Hepatocyte (in vitro differentiated cells): ENCODE measurements around the gene HRH3. TPM values are rescaled to one million over a fixed set of nuclear protein-coding genes. Genes with fewer than 3 reads are reported as not detected.

Experiments used
- DNase-seq: peaks from one replicate; pipeline ENCODE4 v3.0.0-alpha.2; 2016; ENCODE audit warnings: low spot score
- H2AFZ ChIP-seq: fragments of 200-600 bp; sonication (generic); 2 replicates; pipeline ENCODE4 v1.6.0; 2016; ENCODE audit warnings: antibody characterized with exemption, mild to moderate bottlenecking
- H3K27ac ChIP-seq: fragments of 200-600 bp; sonication (generic); 2 replicates; pipeline ENCODE4 v1.5.1; 2016; ENCODE audit warnings: mild to moderate bottlenecking
- H3K27me3 ChIP-seq: fragments of 200-600 bp; sonication (generic); 2 replicates; pipeline ENCODE4 v1.6.1; 2016
- H3K36me3 ChIP-seq: fragments of 200-600 bp; sonication (generic); replicated peaks from 2 replicates; pipeline ENCODE4 v1.5.1; 2016; ENCODE audit warnings: low read depth; ENCODE audit not compliant: insufficient read depth
- H3K4me1 ChIP-seq: fragments of 200-600 bp; sonication (generic); 2 replicates; pipeline ENCODE4 v1.5.1; 2016; ENCODE audit warnings: mild to moderate bottlenecking, moderate library complexity; ENCODE audit not compliant: insufficient read depth
- H3K4me2 ChIP-seq: fragments of 200-600 bp; sonication (generic); 2 replicates; pipeline ENCODE4 v1.6.0; 2016
- H3K4me3 ChIP-seq: fragments of 200-600 bp; sonication (generic); 2 replicates; pipeline ENCODE4 v1.5.1; 2016; ENCODE audit warnings: mild to moderate bottlenecking
- H3K79me2 ChIP-seq: fragments of 200-600 bp; sonication (generic); 2 replicates; pipeline ENCODE4 v1.6.0; 2017; ENCODE audit warnings: mild to moderate bottlenecking
- H3K9me2 ChIP-seq: fragments of 200-600 bp; sonication (generic); replicated peaks from 2 replicates; pipeline ENCODE4 v1.6.0; 2017; ENCODE audit warnings: mild to moderate bottlenecking; ENCODE audit not compliant: insufficient read depth
- H3K9me3 ChIP-seq: fragments of 200-600 bp; sonication (generic); 2 replicates; pipeline ENCODE4 v1.5.1; 2016; ENCODE audit warnings: low read depth, mild to moderate bottlenecking
- H4K20me1 ChIP-seq: fragments of 200-600 bp; sonication (generic); 2 replicates; pipeline ENCODE4 v1.6.0; 2016; ENCODE audit warnings: mild to moderate bottlenecking; ENCODE audit not compliant: insufficient read depth, poor library complexity, severe bottlenecking
- EZH2 ChIP-seq: fragments of 200-600 bp; sonication (generic); IDR thresholded peaks from 2 replicates; pipeline ENCODE4 v1.6.1; 2016; ENCODE audit warnings: antibody characterized with exemption, mild to moderate bottlenecking, borderline replicate concordance
- EZH2phosphoT487 ChIP-seq: fragments of 200-600 bp; sonication (generic); IDR thresholded peaks from one replicate; pipeline ENCODE4 v1.6.1; 2018; ENCODE audit warnings: antibody characterized with exemption, mild to moderate bottlenecking, low read depth, moderate library complexity; ENCODE audit not compliant: unreplicated experiment, severe bottlenecking
- WGBS: methylation state at CpG from one replicate; pipeline ENCODE4 v1.1.6; 2016; ENCODE audit warnings: low lambda C conversion rate; ENCODE audit errors: missing lambda C conversion rate; 5-methylcytosine and 5-hydroxymethylcytosine counted together
- polyA plus RNA-seq: library from polyadenylated mRNA; unstranded; fragments of >200 nt; fragmentation: Nextera tagmentation; extraction: Ambion mirVana; gene quantifications from 2 replicates; pipeline ENCODE4 v1.2.1, GENCODE V29; 2016
- total RNA-seq: library from RNA; depleted of rRNA; stranded (reverse); fragments of >200 nt; gene quantifications from 2 replicates; pipeline ENCODE4 v1.2.3, GENCODE V29; 2014
- TF ChIP-seq, protein P1 (sequence below): fragments of 200-600 bp; sonication (generic); IDR thresholded peaks from 2 replicates; pipeline ENCODE4 v1.5.1; 2016; ENCODE audit warnings: antibody characterized with exemption, mild to moderate bottlenecking; ENCODE audit not compliant: poor library complexity

The HRH3 gene
- total and polyA plus RNA-seq, 2 experiments from 2014 or later, result not detected

DNA sequence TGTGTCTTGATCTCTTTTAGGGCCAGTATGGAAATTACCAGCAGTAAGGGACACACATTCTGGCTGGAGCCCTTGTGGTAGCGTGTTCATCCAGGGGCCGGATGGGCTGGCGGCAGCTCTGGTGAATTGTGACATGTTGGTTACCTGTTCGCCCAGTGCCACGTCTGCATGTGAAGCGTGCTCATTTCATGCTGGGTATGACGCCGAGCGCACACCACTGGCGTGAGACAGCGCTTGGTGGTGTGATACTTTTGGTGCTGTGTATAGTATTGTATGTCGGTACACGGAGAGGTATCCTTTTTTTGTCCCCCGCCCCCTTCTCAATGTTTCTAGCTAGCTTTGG lies 40.9 kb downstream of the HRH3 start:
- no peak for DNase-seq
- Histone ChIP-seq H3K27ac (no peak overlapping the region), H3K27me3 (no peaks in the 10 kb centered on the region), H2AFZ (no peak overlapping the region), H3K4me2 (no peak overlapping the region), H3K4me1 (peaks cover 11% of the 10 kb centered on the region), H3K36me3 (no peaks in the 10 kb centered on the region), H3K79me2 (peaks cover 12% of the 10 kb centered on the region), H3K9me3 (no peaks in the 10 kb centered on the region), H3K9me2 (no peaks in the 10 kb centered on the region), H4K20me1 (no peaks in the 10 kb centered on the region), H3K4me3 (no peak overlapping the region)
- WGBS, result 98% methylated on average over 14 of the region's 14 CpGs
- no peak for TF ChIP-seq EZH2phosphoT487
- TF ChIP-seq EZH2, result no peak
- TF ChIP-seq, protein P1, sequence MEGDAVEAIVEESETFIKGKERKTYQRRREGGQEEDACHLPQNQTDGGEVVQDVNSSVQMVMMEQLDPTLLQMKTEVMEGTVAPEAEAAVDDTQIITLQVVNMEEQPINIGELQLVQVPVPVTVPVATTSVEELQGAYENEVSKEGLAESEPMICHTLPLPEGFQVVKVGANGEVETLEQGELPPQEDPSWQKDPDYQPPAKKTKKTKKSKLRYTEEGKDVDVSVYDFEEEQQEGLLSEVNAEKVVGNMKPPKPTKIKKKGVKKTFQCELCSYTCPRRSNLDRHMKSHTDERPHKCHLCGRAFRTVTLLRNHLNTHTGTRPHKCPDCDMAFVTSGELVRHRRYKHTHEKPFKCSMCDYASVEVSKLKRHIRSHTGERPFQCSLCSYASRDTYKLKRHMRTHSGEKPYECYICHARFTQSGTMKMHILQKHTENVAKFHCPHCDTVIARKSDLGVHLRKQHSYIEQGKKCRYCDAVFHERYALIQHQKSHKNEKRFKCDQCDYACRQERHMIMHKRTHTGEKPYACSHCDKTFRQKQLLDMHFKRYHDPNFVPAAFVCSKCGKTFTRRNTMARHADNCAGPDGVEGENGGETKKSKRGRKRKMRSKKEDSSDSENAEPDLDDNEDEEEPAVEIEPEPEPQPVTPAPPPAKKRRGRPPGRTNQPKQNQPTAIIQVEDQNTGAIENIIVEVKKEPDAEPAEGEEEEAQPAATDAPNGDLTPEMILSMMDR, result no peak

DNA sequence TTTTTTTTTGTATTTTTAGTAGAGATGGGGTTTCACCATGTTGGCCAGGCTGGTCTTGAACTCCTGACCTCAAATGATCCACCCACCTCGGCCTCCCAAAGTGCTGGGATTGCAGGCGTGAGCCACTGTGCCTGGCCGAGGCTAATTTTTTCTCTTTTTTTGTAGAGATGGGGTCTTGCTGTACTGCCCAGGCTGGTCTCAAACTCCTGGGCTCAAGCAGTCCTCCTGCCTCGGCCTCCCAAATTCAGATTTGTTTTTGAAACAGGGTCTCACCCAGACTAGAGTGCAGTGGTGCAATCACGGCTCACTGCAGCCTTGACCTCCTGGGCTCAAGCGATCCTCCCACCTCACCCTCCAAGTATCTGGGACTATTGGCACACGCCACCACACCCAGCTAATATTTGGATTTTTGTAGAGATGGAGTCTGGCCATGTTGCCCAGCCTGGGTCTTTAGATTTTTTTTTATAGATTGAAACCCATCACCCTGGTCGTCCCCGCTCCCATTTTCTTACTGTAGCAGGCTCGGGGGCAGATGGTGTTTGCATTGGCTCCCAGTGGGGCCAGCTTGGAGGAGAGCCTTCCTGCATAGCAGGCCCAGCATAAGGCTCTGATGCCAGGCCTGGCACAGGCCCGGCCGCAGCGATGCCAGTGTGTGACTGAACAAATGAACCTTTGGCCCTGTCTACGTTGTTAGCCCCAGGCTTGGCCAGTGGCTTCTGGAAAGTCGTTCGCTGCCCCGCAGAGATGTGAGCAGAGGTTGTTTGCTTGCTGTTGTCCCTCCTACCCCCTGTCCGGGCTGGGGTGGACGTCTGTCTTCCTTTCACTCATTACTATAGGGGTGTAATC lies 41.5 kb downstream of the HRH3 start:
- TF ChIP-seq, protein P1, result no peak
- TF ChIP-seq EZH2, result no peak
- no peak for TF ChIP-seq EZH2phosphoT487
- Histone ChIP-seq H3K9me2 (no peaks in the 10 kb centered on the region), H3K4me3 (no peak overlapping the region), H3K36me3 (no peaks in the 10 kb centered on the region), H4K20me1 (no peaks in the 10 kb centered on the region), H2AFZ (no peak overlapping the region), H3K27me3 (no peaks in the 10 kb centered on the region), H3K79me2 (peaks cover 6% of the 10 kb centered on the region), H3K4me2 (no peak overlapping the region), H3K4me1 (peaks cover 6% of the 10 kb centered on the region), H3K27ac (no peak overlapping the region), H3K9me3 (no peaks in the 10 kb centered on the region)
- no peak for DNase-seq
- WGBS, result 94% methylated on average over 19 of the region's 19 CpGs

DNA sequence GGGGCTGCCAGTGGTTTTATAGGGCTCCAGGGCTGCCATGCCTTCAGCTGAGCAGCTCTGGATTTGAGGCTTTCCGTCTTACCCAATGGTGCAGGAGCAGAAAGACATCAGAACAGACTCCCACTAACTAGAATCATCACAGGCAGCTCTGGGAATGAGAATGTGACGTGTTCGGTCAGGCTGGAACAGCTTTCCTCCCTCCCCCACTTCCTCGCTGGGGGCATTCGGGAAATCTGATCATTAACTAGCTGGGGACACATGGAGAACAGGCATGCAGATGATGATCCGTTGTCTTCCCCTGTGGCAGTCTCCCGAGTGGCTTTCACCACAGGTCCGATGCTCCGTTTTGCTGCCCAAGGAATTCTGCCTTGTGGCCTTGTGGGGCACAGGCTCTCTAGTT lies 42.8 kb downstream of the HRH3 start:
- 92% methylated on average over 9 of the region's 9 CpGs for WGBS

More for the DNA sequence above, 42.8 kb downstream of the HRH3 start:
- no peaks in the 10 kb centered on the region for H3K79me2 ChIP-seq
- peaks cover 6% of the 10 kb centered on the region for H3K4me1 ChIP-seq
- H4K20me1 ChIP-seq, result no peaks in the 10 kb centered on the region
- no peak for DNase-seq
- H3K27me3 ChIP-seq, result no peaks in the 10 kb centered on the region
- H3K4me2 ChIP-seq, result no peak overlapping the region
- H3K9me2 ChIP-seq, result no peaks in the 10 kb centered on the region
- H3K9me3 ChIP-seq, result no peaks in the 10 kb centered on the region
- H3K4me3 ChIP-seq, result no peak overlapping the region
- H3K27ac ChIP-seq, result no peak overlapping the region
- no peaks in the 10 kb centered on the region for H3K36me3 ChIP-seq
- no peak for TF ChIP-seq EZH2phosphoT487
- TF ChIP-seq, protein P1, result no peak
- TF ChIP-seq EZH2, result no peak
- no peak overlapping the region for H2AFZ ChIP-seq
